ENCODE results near the gene SMAD7. TPM values are rescaled to one million over a fixed set of nuclear protein-coding genes. Genes with fewer than 3 reads are reported as not detected.

Gene SMAD7
- total RNA-seq, 2 donors from 2014 or later = 55.1 to 98.1 TPM

DNA sequence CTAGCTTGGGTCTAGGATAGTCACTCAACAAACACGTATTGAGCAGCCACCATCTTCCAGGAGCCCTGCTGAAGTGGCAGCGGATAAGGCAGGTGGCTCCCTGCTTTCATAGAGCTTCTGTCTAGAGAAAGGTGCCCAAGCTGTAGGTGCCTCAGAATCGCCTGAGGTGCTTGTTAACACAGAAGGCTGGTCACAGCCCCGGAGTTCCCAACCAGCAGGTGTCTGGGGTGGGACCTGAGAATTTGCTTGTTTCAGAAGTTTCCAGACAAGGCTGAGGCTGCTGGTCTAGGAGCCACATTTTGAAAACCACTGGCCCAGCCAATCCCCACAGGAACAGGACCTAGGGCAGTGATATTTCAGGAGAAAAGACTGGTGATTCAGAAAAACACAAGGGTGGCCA lies 45.3 kb upstream of the SMAD7 start:
- DNase-seq (ENCODE audit: low spot score) = no peak
- H3K4me3 ChIP-seq = no peak overlapping the region
- peak overlapping the region in 1 of 2 donors; percentile 92 for H3K27ac ChIP-seq
- no peaks in the 10 kb centered on the region for H3K27me3 ChIP-seq
- no peaks in the 10 kb centered on the region for H3K36me3 ChIP-seq
- H3K9me3 ChIP-seq = no peaks in the 10 kb centered on the region
- TF ChIP-seq, protein P1, sequence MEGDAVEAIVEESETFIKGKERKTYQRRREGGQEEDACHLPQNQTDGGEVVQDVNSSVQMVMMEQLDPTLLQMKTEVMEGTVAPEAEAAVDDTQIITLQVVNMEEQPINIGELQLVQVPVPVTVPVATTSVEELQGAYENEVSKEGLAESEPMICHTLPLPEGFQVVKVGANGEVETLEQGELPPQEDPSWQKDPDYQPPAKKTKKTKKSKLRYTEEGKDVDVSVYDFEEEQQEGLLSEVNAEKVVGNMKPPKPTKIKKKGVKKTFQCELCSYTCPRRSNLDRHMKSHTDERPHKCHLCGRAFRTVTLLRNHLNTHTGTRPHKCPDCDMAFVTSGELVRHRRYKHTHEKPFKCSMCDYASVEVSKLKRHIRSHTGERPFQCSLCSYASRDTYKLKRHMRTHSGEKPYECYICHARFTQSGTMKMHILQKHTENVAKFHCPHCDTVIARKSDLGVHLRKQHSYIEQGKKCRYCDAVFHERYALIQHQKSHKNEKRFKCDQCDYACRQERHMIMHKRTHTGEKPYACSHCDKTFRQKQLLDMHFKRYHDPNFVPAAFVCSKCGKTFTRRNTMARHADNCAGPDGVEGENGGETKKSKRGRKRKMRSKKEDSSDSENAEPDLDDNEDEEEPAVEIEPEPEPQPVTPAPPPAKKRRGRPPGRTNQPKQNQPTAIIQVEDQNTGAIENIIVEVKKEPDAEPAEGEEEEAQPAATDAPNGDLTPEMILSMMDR (IDR thresholded peaks at IDR 0.05) = no peak
- peaks cover 0 to 69% of the 10 kb centered on the region in 2 donors for H3K4me1 ChIP-seq

DNA sequence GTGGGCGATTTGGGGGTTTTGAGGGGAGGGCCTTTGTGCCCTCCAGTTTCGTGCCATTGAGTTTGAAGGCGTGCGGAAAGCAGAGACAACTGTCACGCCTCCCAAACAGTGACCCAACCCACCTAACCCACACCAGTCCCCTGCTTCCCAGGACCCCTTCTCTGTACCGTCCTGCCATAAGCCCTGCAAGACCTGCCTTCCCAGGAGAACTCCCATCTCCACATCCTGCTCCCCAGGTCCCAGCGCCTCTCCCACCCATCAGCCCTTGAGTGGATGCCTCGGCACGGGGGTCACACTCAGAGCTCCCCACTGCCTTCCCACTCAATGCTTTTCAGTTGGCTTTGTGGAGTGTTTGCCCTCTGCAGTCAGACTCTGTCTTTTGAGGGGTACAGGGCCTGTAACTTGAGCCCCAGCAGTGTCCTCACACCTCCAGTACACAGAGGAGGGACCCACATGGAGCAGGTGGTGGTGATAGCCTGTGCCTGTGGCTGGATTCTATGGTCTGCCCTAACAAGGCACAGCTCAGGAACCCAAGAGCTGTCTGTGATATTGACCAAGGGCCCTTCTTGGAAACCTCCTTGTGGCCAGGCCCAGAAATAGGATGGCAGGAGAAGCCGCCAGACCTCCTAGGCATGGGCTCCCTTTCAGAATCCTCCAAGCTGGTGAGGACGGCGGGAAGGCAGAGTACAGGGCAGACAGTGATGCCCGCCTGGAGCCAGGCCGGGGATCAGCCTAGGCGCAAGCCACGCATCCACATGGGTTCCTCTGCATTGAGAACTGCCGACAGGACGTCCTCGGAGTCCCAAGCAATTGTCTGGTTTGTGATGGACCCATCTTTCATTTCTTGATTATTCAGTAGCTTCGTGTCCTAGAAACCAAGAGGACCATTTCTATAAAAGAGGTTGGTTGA lies 44.4 kb upstream of the SMAD7 start:
- TF ChIP-seq, protein P1 (IDR thresholded peaks at IDR 0.05) = no peak
- H3K27me3 ChIP-seq = no peaks in the 10 kb centered on the region
- peak overlapping the region; percentile 69 to 92 for H3K27ac ChIP-seq
- no peaks in the 10 kb centered on the region for H3K9me3 ChIP-seq
- H3K36me3 ChIP-seq = no peaks in the 10 kb centered on the region
- H3K4me3 ChIP-seq = no peak overlapping the region
- no peak for DNase-seq (ENCODE audit: low spot score)
- H3K4me1 ChIP-seq = peaks cover 0 to 77% of the 10 kb centered on the region in 2 donors

GRCh38 chr18:48994044-48994651 lies 43.4 kb upstream of the SMAD7 start:
- peak; percentile 79 for DNase-seq (ENCODE audit: low spot score)
- H3K4me3 ChIP-seq = no peak overlapping the region

DNA sequence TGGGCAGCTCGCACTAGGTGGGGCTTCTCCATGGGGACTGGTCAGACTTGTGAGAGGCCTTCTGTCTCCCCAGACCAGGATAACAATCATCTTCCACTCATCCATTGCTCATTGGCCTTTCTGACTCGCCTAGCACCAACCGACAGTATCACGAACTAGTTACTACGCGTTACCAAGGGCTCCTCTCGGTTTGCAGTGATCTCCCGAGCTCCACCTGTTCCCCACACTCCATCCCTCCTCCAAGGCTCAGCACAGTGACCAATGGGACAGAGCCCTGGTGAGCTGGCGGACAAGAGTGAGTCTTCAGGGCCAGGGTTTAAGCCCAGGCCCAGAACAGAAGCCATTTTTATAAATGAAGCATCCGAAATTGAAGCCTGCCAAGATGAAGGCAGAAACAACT lies 42.8 kb upstream of the SMAD7 start:
- TF ChIP-seq, protein P1 (IDR thresholded peaks at IDR 0.05) = no peak
- no peaks in the 10 kb centered on the region for H3K27me3 ChIP-seq
- no peak overlapping the region for H3K4me3 ChIP-seq
- peak overlapping the region; percentile 69 to 86 for H3K27ac ChIP-seq
- peaks cover 0 to 89% of the 10 kb centered on the region in 2 donors for H3K4me1 ChIP-seq
- DNase-seq (ENCODE audit: low spot score) = no peak
- no peaks in the 10 kb centered on the region for H3K9me3 ChIP-seq
- no peaks in the 10 kb centered on the region for H3K36me3 ChIP-seq

More at GRCh38 chr18:48994044-48994651, 43.4 kb upstream of the SMAD7 start:
- TF ChIP-seq, protein P1 (IDR thresholded peaks at IDR 0.05) = no peak
- H3K9me3 ChIP-seq = no peaks in the 10 kb centered on the region
- H3K36me3 ChIP-seq = no peaks in the 10 kb centered on the region
- peaks cover 0 to 88% of the 10 kb centered on the region in 2 donors for H3K4me1 ChIP-seq
- no peaks in the 10 kb centered on the region for H3K27me3 ChIP-seq
- peak overlapping the region; percentile 69 to 86 for H3K27ac ChIP-seq

DNA sequence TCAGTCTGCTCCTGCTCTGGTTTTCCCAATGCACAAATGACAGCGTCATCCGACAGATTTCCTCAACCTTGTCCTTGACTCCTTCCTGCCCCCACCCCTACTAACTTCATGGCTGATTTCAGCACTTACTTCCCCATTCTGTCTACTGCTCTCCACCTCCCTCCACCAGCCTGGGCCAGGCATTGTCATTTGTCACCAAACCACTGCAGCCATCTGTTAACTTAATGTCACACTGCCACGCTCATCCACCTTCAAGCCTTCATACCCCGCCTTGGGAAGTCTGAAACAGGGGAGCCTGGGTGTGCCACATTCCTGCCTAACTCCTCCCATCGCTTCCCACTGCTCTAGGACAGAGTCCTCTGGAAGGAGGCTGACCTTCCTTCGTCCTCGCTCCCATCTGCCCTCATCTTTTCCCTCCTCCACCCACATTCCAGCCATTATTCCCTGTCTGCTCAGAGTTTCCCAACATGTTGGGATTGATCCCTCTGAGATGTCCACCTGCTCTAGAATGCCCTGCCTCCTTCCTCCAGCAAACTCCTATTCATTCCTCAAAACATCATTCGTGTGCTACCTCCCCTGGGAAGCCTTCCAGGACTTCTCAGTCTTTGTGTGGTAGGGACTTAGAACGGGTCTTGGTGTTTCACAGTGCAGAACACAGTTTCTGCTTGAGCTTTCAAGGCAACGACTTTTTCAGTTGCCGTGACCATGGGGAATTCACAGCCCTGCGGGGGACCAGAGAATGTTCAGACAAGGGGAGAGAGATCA lies 42.2 kb upstream of the SMAD7 start:
- TF ChIP-seq, protein P1 (IDR thresholded peaks at IDR 0.05) = no peak
- Histone ChIP-seq H3K27me3 (no peaks in the 10 kb centered on the region), H3K4me3 (no peak overlapping the region), H3K4me1 (peaks cover 0 to 83% of the 10 kb centered on the region in 2 donors), H3K36me3 (no peaks in the 10 kb centered on the region), H3K9me3 (no peaks in the 10 kb centered on the region), H3K27ac (peak overlapping the region; percentile 69 to 86)
- no peak for DNase-seq (ENCODE audit: low spot score)
